Neural cell (in vitro differentiated cells): ENCODE data around the gene ELN. TPM values are rescaled to one million over a fixed set of nuclear protein-coding genes. Genes with fewer than 3 reads are reported as not detected.

Experiments
- H2AFZ ChIP-seq: fragments of 200-600, 300-800 bp; sonication (generic), shearing (Covaris generic); 2 replicates; pipeline ENCODE4 v1.6.0; 2014; ENCODE audit warnings: low read depth, mild to moderate bottlenecking, antibody characterized with exemption, low read length, moderate library complexity
- H3F3A ChIP-seq: fragments of 200-600 bp; shearing (Covaris generic); 2 replicates; pipeline ENCODE4 v1.6.1; 2016; ENCODE audit warnings: mild to moderate bottlenecking, moderate library complexity, mixed read lengths, antibody characterized with exemption, low read length; ENCODE audit not compliant: insufficient read depth, poor library complexity, severe bottlenecking
- H3K27ac ChIP-seq: fragments of 200-600, 300-800 bp; sonication (generic), shearing (Covaris generic); 2 replicates; pipeline ENCODE4 v1.5.1; 2014; ENCODE audit warnings: mild to moderate bottlenecking, low read length, moderate library complexity
- H3K27me3 ChIP-seq: fragments of 300-800, 200-600 bp; sonication (generic), shearing (Covaris generic); 2 replicates; pipeline ENCODE4 v1.6.0; 2014; ENCODE audit warnings: mild to moderate bottlenecking, low read depth, low read length, moderate library complexity; ENCODE audit not compliant: insufficient read depth
- H3K36me3 ChIP-seq: fragments of 300-800, 200-600 bp; sonication (generic), shearing (Covaris generic); 2 replicates; pipeline ENCODE4 v1.5.1; 2014; ENCODE audit warnings: mild to moderate bottlenecking, antibody characterized with exemption, low read length, moderate library complexity; ENCODE audit not compliant: insufficient read depth
- H3K4me2 ChIP-seq: fragments of 300-800, 200-600 bp; sonication (generic), shearing (Covaris generic); 2 replicates; pipeline ENCODE4 v1.6.0; 2014; ENCODE audit warnings: mild to moderate bottlenecking, low read length
- H3K4me3 ChIP-seq: fragments of 300-800, 200-600 bp; sonication (generic), shearing (Covaris generic); 2 replicates; pipeline ENCODE4 v1.5.1; 2014; ENCODE audit warnings: mild to moderate bottlenecking, low read length, moderate library complexity
- H3K79me2 ChIP-seq: fragments of 200-600 bp; shearing (Covaris generic); replicated peaks from 2 replicates; pipeline ENCODE4 v1.6.0; 2014; ENCODE audit warnings: mild to moderate bottlenecking, low read length, moderate library complexity; ENCODE audit not compliant: insufficient read depth
- H3K9ac ChIP-seq: fragments of 300-800, 200-600 bp; sonication (generic), shearing (Covaris generic); 2 replicates; pipeline ENCODE4 v1.6.1; 2016; ENCODE audit warnings: mild to moderate bottlenecking, low read length, mixed read lengths
- H3K9me2 ChIP-seq: fragments of 200-600 bp; shearing (Covaris generic); 2 replicates; pipeline ENCODE4 v1.6.1; 2016; ENCODE audit warnings: mild to moderate bottlenecking, low read length, mixed read lengths; ENCODE audit not compliant: insufficient read depth
- H3K9me3 ChIP-seq: fragments of 200-600, 300-800 bp; sonication (generic), shearing (Covaris generic); 2 replicates; pipeline ENCODE4 v1.6.1; 2016; ENCODE audit warnings: mild to moderate bottlenecking, mixed run types, low read length, moderate library complexity, mixed read lengths
- H4K20me1 ChIP-seq: fragments of 200-600 bp; shearing (Covaris generic); 2 replicates; pipeline ENCODE4 v1.6.1; 2016; ENCODE audit warnings: mild to moderate bottlenecking, mixed run types; ENCODE audit not compliant: insufficient read depth
- CTCF ChIP-seq: fragments of 450-650 bp; IDR thresholded peaks from 2 replicates; pipeline ENCODE4 v1.5.1; 2014; ENCODE audit warnings: antibody characterized with exemption, mild to moderate bottlenecking, moderate library complexity; ENCODE audit not compliant: poor library complexity, severe bottlenecking
- EP300 ChIP-seq: fragments of 450-650 bp; conservative IDR thresholded peaks from 2 replicates; pipeline ENCODE4 v1.6.1; 2014; ENCODE audit warnings: antibody characterized with exemption, mild to moderate bottlenecking, moderate library complexity; ENCODE audit not compliant: poor library complexity, severe bottlenecking
- EZH2 ChIP-seq: fragments of 200-600, 300-800 bp; shearing (Covaris generic), sonication (generic); IDR thresholded peaks from 2 replicates; pipeline ENCODE4 v1.6.1; 2014; ENCODE audit warnings: antibody characterized with exemption, low read length, borderline replicate concordance, mild to moderate bottlenecking; ENCODE audit not compliant: insufficient read depth, poor library complexity, severe bottlenecking
- MXI1 ChIP-seq: fragments of 450-650 bp; conservative IDR thresholded peaks from 2 replicates; pipeline ENCODE4 v1.6.1; 2014; ENCODE audit warnings: antibody characterized with exemption, mild to moderate bottlenecking; ENCODE audit not compliant: poor library complexity, severe bottlenecking
- POLR2AphosphoS5 ChIP-seq: IDR thresholded peaks from 2 replicates; pipeline ENCODE4 v1.6.1; 2012
- RAD21 ChIP-seq: fragments of 450-650 bp; conservative IDR thresholded peaks from 2 replicates; pipeline ENCODE4 v1.6.1; 2014; ENCODE audit warnings: antibody characterized with exemption, mild to moderate bottlenecking, moderate library complexity
- REST ChIP-seq: IDR thresholded peaks from 2 replicates; pipeline ENCODE4 v1.6.1; 2012; ENCODE audit warnings: borderline replicate concordance
- SMC3 ChIP-seq: fragments of 450-650 bp; conservative IDR thresholded peaks from 2 replicates; pipeline ENCODE4 v1.6.1; 2014; ENCODE audit warnings: antibody characterized with exemption, mild to moderate bottlenecking, moderate library complexity; ENCODE audit not compliant: poor library complexity
- TAF1 ChIP-seq: IDR thresholded peaks from 2 replicates; pipeline ENCODE4 v1.6.1; 2012; ENCODE audit warnings: low read depth
- polyA plus RNA-seq: library from polyadenylated mRNA; depleted of rRNA; stranded (reverse); fragments of >200 nt; gene quantifications from 2 replicates; pipeline ENCODE4 v1.2.3, GENCODE V29; 2014

Gene ELN
- polyA plus RNA-seq, 1 donor from 2014 or later = not detected

GRCh38 chr7:74101061-74101681 is 73.2 kb downstream of the ELN start:
- Histone ChIP-seq H3K9me3 (no peaks in the 10 kb centered on the region), H3K4me2 (no peak overlapping the region), H4K20me1 (no peaks in the 10 kb centered on the region), H2AFZ (no peak overlapping the region), H3K27me3 (no peaks in the 10 kb centered on the region), H3K4me3 (no peak overlapping the region), H3K36me3 (no peaks in the 10 kb centered on the region), H3K9ac (no peak overlapping the region), H3K27ac (no peak overlapping the region), H3K79me2 (no peaks in the 10 kb centered on the region), H3K9me2 (no peaks in the 10 kb centered on the region), H3F3A (no peaks in the 10 kb centered on the region)
- TF ChIP-seq MXI1 (no peak), REST (no peak), TAF1 (no peak), EZH2 (no peak), POLR2AphosphoS5 (no peak), EP300 (no peak), RAD21 (no peak)

GRCh38 chr7:74103219-74103772 is 75.3 kb downstream of the ELN start:
- Histone ChIP-seq H3K9me2 (no peaks in the 10 kb centered on the region), H4K20me1 (no peaks in the 10 kb centered on the region), H3K27ac (no peak overlapping the region), H3F3A (no peaks in the 10 kb centered on the region), H3K79me2 (no peaks in the 10 kb centered on the region), H3K4me3 (no peak overlapping the region), H2AFZ (no peak overlapping the region), H3K9me3 (no peaks in the 10 kb centered on the region), H3K9ac (no peak overlapping the region), H3K4me2 (no peak overlapping the region), H3K27me3 (no peaks in the 10 kb centered on the region), H3K36me3 (no peaks in the 10 kb centered on the region)
- TF ChIP-seq TAF1 (no peak), POLR2AphosphoS5 (no peak), EP300 (no peak), EZH2 (no peak), MXI1 (no peak), CTCF (no peak), REST (no peak), RAD21 (no peak), SMC3 (no peak)
